ENCODE measurements around the gene PLXNA2. TPM values are rescaled to one million over a fixed set of nuclear protein-coding genes. Genes with fewer than 3 reads are reported as not detected.

The PLXNA2 gene
- total and polyA plus RNA-seq, 2 of the 8 experiments (the other 6 are each of a cell fraction or from before 2014, with no cell fraction given): 0.33 to 1.5 TPM

GRCh38 chr1:208044589-208045462 lies 199.4 kb downstream of the PLXNA2 start:
- POLR2A ChIA-PET (ENCODE audit: partially characterized antibody): no interaction called here
- no peaks in the 10 kb centered on the region for H3K36me3 ChIP-seq (ENCODE audit: control insufficient read depth in 2 of 4, insufficient read depth in 4 of 4, low read length in 3 of 4)
- no peak overlapping the region for H2BK15ac ChIP-seq (ENCODE audit: low read length)
- CTCF ChIA-PET (ENCODE audit: partially characterized antibody): interaction anchor here (0.6 to 11.0 kb wide), 23 partner anchors 9 to 432 kb away, joined by 3 to 78 read pairs (median 5); partner anchors contain the start of gene PLXNA2
- H3K79me1 ChIP-seq (ENCODE audit: low read depth, low read length): no peaks in the 10 kb centered on the region
- WGBS, 2 experiments (ENCODE audit: extremely low coverage in 1 of 2, insufficient coverage in 1 of 2, insufficient read length in 1 of 2, insufficient replicate concordance in 2 of 2, low coverage in 1 of 2, low lambda C conversion rate in 2 of 2, missing lambda C conversion rate in 1 of 2): 90% methylated on average over 27 of the region's 27 CpGs; no CpG with 5 or more reads in 1 of the 2 experiments
- DNase-seq (ENCODE audit: low read depth in 1 of 2, low spot score in 2 of 2) (no peak), FAIRE-seq (no peak)
- H3K27me3 ChIP-seq (replicated peaks in 1 of 4; ENCODE audit: control insufficient read depth in 3 of 4, extremely low read depth in 1 of 4, insufficient read depth in 3 of 4, low read length in 3 of 4): no peaks in the 10 kb centered on the region
- H2BK20ac ChIP-seq (ENCODE audit: low read length): no peak overlapping the region
- no peak overlapping the region for H4K8ac ChIP-seq (ENCODE audit: extremely low read depth, insufficient read depth, low read length)
- H3K23me2 ChIP-seq (ENCODE audit: low read depth, low read length): no peaks in the 10 kb centered on the region; the same call in 1 of the 2 replicates
- H3K4me1 ChIP-seq (replicated peaks in 1 of 4; ENCODE audit: control insufficient read depth in 3 of 4, insufficient read depth in 4 of 4, low read length in 3 of 4): peaks cover 0 to 5% (median 0%) of the 10 kb centered on the region in 4 experiments; a peak in 1 of 7 replicates
- no peak overlapping the region for H2AK5ac ChIP-seq (ENCODE audit: low read depth, low read length)
- no peaks in the 10 kb centered on the region for H3K79me2 ChIP-seq (ENCODE audit: control insufficient read depth in 1 of 2, insufficient read depth in 2 of 2, low read length in 2 of 2)
- H2AFZ ChIP-seq (ENCODE audit: low read length): no peak overlapping the region
- no peak overlapping the region for H3K14ac ChIP-seq (ENCODE audit: insufficient read length)
- no peak overlapping the region for H3K4ac ChIP-seq (replicated peaks; ENCODE audit: insufficient read length, low read depth, low read length)
- H2BK5ac ChIP-seq (ENCODE audit: low read depth, low read length): no peak overlapping the region
- no peaks in the 10 kb centered on the region for H3K9me3 ChIP-seq (ENCODE audit: insufficient read depth in 2 of 2, low read depth in 1 of 2, low read length in 1 of 2)
- no peak overlapping the region for H3K27ac ChIP-seq (ENCODE audit: low read depth, low read length)
- no peak overlapping the region for H4K5ac ChIP-seq (ENCODE audit: insufficient read length, low read depth, low read length)
- H3K4me2 ChIP-seq (ENCODE audit: insufficient read depth in 1 of 2, low read depth in 2 of 2, low read length in 2 of 2): no peak overlapping the region
- H4K91ac ChIP-seq (replicated peaks; ENCODE audit: insufficient read length, low read length): no peak overlapping the region
- no peak overlapping the region for H3K23ac ChIP-seq (ENCODE audit: insufficient read length)
- no peak overlapping the region for H3K9ac ChIP-seq (replicated peaks in 1 of 4; ENCODE audit: extremely low read depth in 1 of 4, low read depth in 3 of 4, low read length in 3 of 4)
- H2BK12ac ChIP-seq (ENCODE audit: low read depth, low read length): no peak overlapping the region
- H3K18ac ChIP-seq (ENCODE audit: extremely low read depth, low read length): no peak overlapping the region
- TF ChIP-seq, protein P1, sequence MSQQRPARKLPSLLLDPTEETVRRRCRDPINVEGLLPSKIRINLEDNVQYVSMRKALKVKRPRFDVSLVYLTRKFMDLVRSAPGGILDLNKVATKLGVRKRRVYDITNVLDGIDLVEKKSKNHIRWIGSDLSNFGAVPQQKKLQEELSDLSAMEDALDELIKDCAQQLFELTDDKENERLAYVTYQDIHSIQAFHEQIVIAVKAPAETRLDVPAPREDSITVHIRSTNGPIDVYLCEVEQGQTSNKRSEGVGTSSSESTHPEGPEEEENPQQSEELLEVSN (IDR thresholded peaks at IDR 0.05): 0 out of 2 replicates have a peak, but pooled peaks have one; percentile 14
- TF ChIP-seq CHD1 (IDR thresholded peaks at IDR 0.05; ENCODE audit: low read depth, low read length): no peak
- no peak overlapping the region for H2BK120ac ChIP-seq (replicated peaks; ENCODE audit: low read depth, low read length)
- no peak overlapping the region for H3K4me3 ChIP-seq (ENCODE audit: extremely low read depth in 1 of 4, insufficient read depth in 2 of 4, low read depth in 3 of 4, low read length in 4 of 4)
- H4K20me1 ChIP-seq (replicated peaks in 1 of 2; ENCODE audit: control insufficient read depth in 1 of 2, insufficient read depth in 2 of 2, low read length in 2 of 2): no peaks in the 10 kb centered on the region
- no peak overlapping the region for H3K56ac ChIP-seq (replicated peaks; ENCODE audit: insufficient read length, low read depth, low read length)
